ENCODE data around the gene CDK2AP2. TPM values are rescaled to one million over a fixed set of nuclear protein-coding genes. Genes with fewer than 3 reads are reported as not detected.
"Not testable (repeated sequence)": the region's sequence is repeated elsewhere in the genome, so short reads cannot be mapped to it uniquely, and the experiment has no call there.

The CDK2AP2 gene
- total RNA-seq, 1 experiment from 2014 or later, result 91.5 TPM

- H3K4me1 ChIP-seq (ENCODE audit: low read length), result peaks cover 35% of the 10 kb centered on the region
- H4K20me1 ChIP-seq (ENCODE audit: insufficient read depth, low read depth, low read length), result no peaks in the 10 kb centered on the region
- no peaks in the 10 kb centered on the region for H3K9me2 ChIP-seq (replicated peaks; ENCODE audit: insufficient read depth, low read length)
- H3K27ac ChIP-seq (ENCODE audit: low read length), result no peak overlapping the region
- no peaks in the 10 kb centered on the region for H3K36me3 ChIP-seq (ENCODE audit: insufficient read depth, low read length)
- peak overlapping the region; percentile 79 for H3K9ac ChIP-seq (ENCODE audit: low read length)
- peak overlapping the region; percentile 87 for H3K4me3 ChIP-seq (ENCODE audit: low read length)
- DNase-seq, result no peak
- no peaks in the 10 kb centered on the region for H3K27me3 ChIP-seq (ENCODE audit: low read length)
- H3K4me2 ChIP-seq (ENCODE audit: low read depth, low read length, poor library complexity, severe bottlenecking), result peak overlapping the region; percentile 90
- H3K79me2 ChIP-seq (ENCODE audit: low read length), result peaks cover 23% of the 10 kb centered on the region
- peak overlapping the region; percentile 77 for H2AFZ ChIP-seq (ENCODE audit: low read length)
- H3K9me3 ChIP-seq (ENCODE audit: low read length), result no peaks in the 10 kb centered on the region
Observed at GRCh38 chr11:67469508-67469811, 38.5 kb downstream of the CDK2AP2 start.

- Histone ChIP-seq H2AFZ (ENCODE audit: low read length) (peak within 1 kb of the TSS; percentile 77), H3K4me1 (ENCODE audit: low read length) (peaks cover 40% of the 10 kb centered on the region), H3K9ac (ENCODE audit: low read length) (peak within 1 kb of the TSS; percentile 98)
Observed at GRCh38 chr11:67468759-67469507, 39.0 kb downstream of the CDK2AP2 start, which contains the start of gene TMEM134. Gene TMEM134, minus strand, starts transcription at chr11:67469251. Its CDS starts 59 bp downstream, at chr11:67469192.

GRCh38 chr11:67468456-67468758 lies 39.6 kb downstream of the CDK2AP2 start:
- H3K4me1 ChIP-seq (ENCODE audit: low read length), result peaks cover 44% of the 10 kb centered on the region
- H3K9me3 ChIP-seq (ENCODE audit: low read length), result no peaks in the 10 kb centered on the region
- peak overlapping the region; percentile 98 for H3K9ac ChIP-seq (ENCODE audit: low read length)
- H3K4me2 ChIP-seq (ENCODE audit: low read depth, low read length, poor library complexity, severe bottlenecking), result peak overlapping the region; percentile 95
- no peaks in the 10 kb centered on the region for H3K27me3 ChIP-seq (ENCODE audit: low read length)
- H2AFZ ChIP-seq (ENCODE audit: low read length), result no peak overlapping the region
- H3K9me2 ChIP-seq (replicated peaks; ENCODE audit: insufficient read depth, low read length), result no peaks in the 10 kb centered on the region
- peak overlapping the region; percentile 87 for H3K4me3 ChIP-seq (ENCODE audit: low read length)
- DNase-seq, result peak; percentile 77
- H3K79me2 ChIP-seq (ENCODE audit: low read length), result peaks cover 23% of the 10 kb centered on the region
- H3K36me3 ChIP-seq (ENCODE audit: insufficient read depth, low read length), result no peaks in the 10 kb centered on the region
- peak overlapping the region; percentile 82 for H3K27ac ChIP-seq (ENCODE audit: low read length)
- no peaks in the 10 kb centered on the region for H4K20me1 ChIP-seq (ENCODE audit: insufficient read depth, low read depth, low read length)

More at GRCh38 chr11:67468759-67469507, 39.0 kb downstream of the CDK2AP2 start, which contains the start of gene TMEM134:
- Histone ChIP-seq H4K20me1 (ENCODE audit: insufficient read depth, low read depth, low read length) (no peaks in the 10 kb centered on the region), H3K4me2 (ENCODE audit: low read depth, low read length, poor library complexity, severe bottlenecking) (peak within 1 kb of the TSS; percentile 95), H3K27me3 (ENCODE audit: low read length) (no peaks in the 10 kb centered on the region), H3K4me3 (ENCODE audit: low read length) (peak within 1 kb of the TSS; percentile 87), H3K36me3 (ENCODE audit: insufficient read depth, low read length) (no peaks in the 10 kb centered on the region), H3K9me3 (ENCODE audit: low read length) (no peaks in the 10 kb centered on the region), H3K9me2 (replicated peaks; ENCODE audit: insufficient read depth, low read length) (no peaks in the 10 kb centered on the region), H3K27ac (ENCODE audit: low read length) (peak within 1 kb of the TSS; percentile 82), H3K79me2 (ENCODE audit: low read length) (peaks cover 23% of the 10 kb centered on the region)
- peak; percentile 96 for DNase-seq

- peak overlapping the region; percentile 95 for H3K4me2 ChIP-seq (ENCODE audit: low read depth, low read length, poor library complexity, severe bottlenecking)
- no peaks in the 10 kb centered on the region for H4K20me1 ChIP-seq (ENCODE audit: insufficient read depth, low read depth, low read length)
- peak; percentile 68 for DNase-seq
- peak overlapping the region; percentile 87 for H3K4me3 ChIP-seq (ENCODE audit: low read length)
- peaks cover 23% of the 10 kb centered on the region for H3K79me2 ChIP-seq (ENCODE audit: low read length)
- H2AFZ ChIP-seq (ENCODE audit: low read length), result no peak overlapping the region
- H3K9me2 ChIP-seq (replicated peaks; ENCODE audit: insufficient read depth, low read length), result no peaks in the 10 kb centered on the region
- H3K9ac ChIP-seq (ENCODE audit: low read length), result peak overlapping the region; percentile 98
- no peaks in the 10 kb centered on the region for H3K36me3 ChIP-seq (ENCODE audit: insufficient read depth, low read length)
- no peaks in the 10 kb centered on the region for H3K27me3 ChIP-seq (ENCODE audit: low read length)
- H3K4me1 ChIP-seq (ENCODE audit: low read length), result peaks cover 44% of the 10 kb centered on the region
- H3K9me3 ChIP-seq (ENCODE audit: low read length), result no peaks in the 10 kb centered on the region
- H3K27ac ChIP-seq (ENCODE audit: low read length), result peak overlapping the region; percentile 82
Observed at GRCh38 chr11:67468056-67468455, 39.9 kb downstream of the CDK2AP2 start.

GRCh38 chr11:67466962-67467771 lies 40.8 kb downstream of the CDK2AP2 start:
- H3K9ac ChIP-seq (ENCODE audit: low read length), result peak overlapping the region; percentile 98
- no peaks in the 10 kb centered on the region for H3K9me3 ChIP-seq (ENCODE audit: low read length)
- no peak overlapping the region for H2AFZ ChIP-seq (ENCODE audit: low read length)
- peak overlapping the region; percentile 95 for H3K4me2 ChIP-seq (ENCODE audit: low read depth, low read length, poor library complexity, severe bottlenecking)
- H3K4me3 ChIP-seq (ENCODE audit: low read length), result peak overlapping the region; percentile 87
- H3K4me1 ChIP-seq (ENCODE audit: low read length), result peaks cover 44% of the 10 kb centered on the region
- no peaks in the 10 kb centered on the region for H3K36me3 ChIP-seq (ENCODE audit: insufficient read depth, low read length)
- H3K27ac ChIP-seq (ENCODE audit: low read length), result peak overlapping the region; percentile 82
- H3K9me2 ChIP-seq (replicated peaks; ENCODE audit: insufficient read depth, low read length), result no peaks in the 10 kb centered on the region
- no peaks in the 10 kb centered on the region for H3K27me3 ChIP-seq (ENCODE audit: low read length)
- peaks cover 23% of the 10 kb centered on the region for H3K79me2 ChIP-seq (ENCODE audit: low read length)
- no peaks in the 10 kb centered on the region for H4K20me1 ChIP-seq (ENCODE audit: insufficient read depth, low read depth, low read length)
- no peak for DNase-seq

- DNase-seq, result no peak
- peaks cover 23% of the 10 kb centered on the region for H3K79me2 ChIP-seq (ENCODE audit: low read length)
- no peaks in the 10 kb centered on the region for H3K36me3 ChIP-seq (ENCODE audit: insufficient read depth, low read length)
- peak overlapping the region; percentile 82 for H3K27ac ChIP-seq (ENCODE audit: low read length)
- H3K9me3 ChIP-seq (ENCODE audit: low read length), result no peaks in the 10 kb centered on the region
- H2AFZ ChIP-seq (ENCODE audit: low read length), result no peak overlapping the region
- no peak overlapping the region for H3K4me3 ChIP-seq (ENCODE audit: low read length)
- peaks cover 44% of the 10 kb centered on the region for H3K4me1 ChIP-seq (ENCODE audit: low read length)
- H3K9ac ChIP-seq (ENCODE audit: low read length), result peak overlapping the region; percentile 98; the same call in 1 of the 2 replicates
- H3K27me3 ChIP-seq (ENCODE audit: low read length), result no peaks in the 10 kb centered on the region
- no peaks in the 10 kb centered on the region for H4K20me1 ChIP-seq (ENCODE audit: insufficient read depth, low read depth, low read length)
- H3K9me2 ChIP-seq (replicated peaks; ENCODE audit: insufficient read depth, low read length), result no peaks in the 10 kb centered on the region
- peak overlapping the region; percentile 95 for H3K4me2 ChIP-seq (ENCODE audit: low read depth, low read length, poor library complexity, severe bottlenecking)
Observed at GRCh38 chr11:67466367-67466766, 41.6 kb downstream of the CDK2AP2 start.

GRCh38 chr11:67465530-67465929 lies 42.4 kb downstream of the CDK2AP2 start:
- H3K36me3 ChIP-seq (ENCODE audit: insufficient read depth, low read length); H3K9me2 ChIP-seq (replicated peaks; ENCODE audit: insufficient read depth, low read length); H3K9me3 ChIP-seq (ENCODE audit: low read length); H2AFZ ChIP-seq (ENCODE audit: low read length); H3K27me3 ChIP-seq (ENCODE audit: low read length); DNase-seq; H4K20me1 ChIP-seq (ENCODE audit: insufficient read depth, low read depth, low read length): not testable (repeated sequence)
- Histone ChIP-seq H3K27ac (ENCODE audit: low read length) (peak overlapping the region; percentile 72), H3K4me2 (ENCODE audit: low read depth, low read length, poor library complexity, severe bottlenecking) (peak overlapping the region; percentile 86), H3K4me3 (ENCODE audit: low read length) (peak overlapping the region; percentile 87), H3K79me2 (ENCODE audit: low read length) (peaks cover 23% of the 10 kb centered on the region), H3K9ac (ENCODE audit: low read length) (peak overlapping the region; percentile 85), H3K4me1 (ENCODE audit: low read length) (peaks cover 49% of the 10 kb centered on the region)

- H3K4me1 ChIP-seq (ENCODE audit: low read length), result peaks cover 52% of the 10 kb centered on the region
Observed at GRCh38 chr11:67465189-67465510, 42.8 kb downstream of the CDK2AP2 start.

More at GRCh38 chr11:67465189-67465510, 42.8 kb downstream of the CDK2AP2 start:
- no peaks in the 10 kb centered on the region for H3K9me2 ChIP-seq (replicated peaks; ENCODE audit: insufficient read depth, low read length)
- no peak for DNase-seq
- no peak overlapping the region for H2AFZ ChIP-seq (ENCODE audit: low read length)
- peak overlapping the region; percentile 87 for H3K4me3 ChIP-seq (ENCODE audit: low read length)
- H3K27me3 ChIP-seq (ENCODE audit: low read length), result no peaks in the 10 kb centered on the region
- H3K9ac ChIP-seq (ENCODE audit: low read length), result peak overlapping the region; percentile 85
- H4K20me1 ChIP-seq (ENCODE audit: insufficient read depth, low read depth, low read length), result no peaks in the 10 kb centered on the region
- no peaks in the 10 kb centered on the region for H3K9me3 ChIP-seq (ENCODE audit: low read length)
- peak overlapping the region; percentile 72 for H3K27ac ChIP-seq (ENCODE audit: low read length)
- H3K4me2 ChIP-seq (ENCODE audit: low read depth, low read length, poor library complexity, severe bottlenecking), result peak overlapping the region; percentile 86
- peaks cover 23% of the 10 kb centered on the region for H3K79me2 ChIP-seq (ENCODE audit: low read length)
- H3K36me3 ChIP-seq (ENCODE audit: insufficient read depth, low read length), result no peaks in the 10 kb centered on the region

Measured in Karpas-422 (cell line).